ENCODE measurements around the gene LAMTOR2.

GRCh38 chr1:156065212-156065611 lies 10.6 kb downstream of the LAMTOR2 start:
- TF ChIP-seq POLR2A (IDR thresholded peaks at IDR 0.05) (no peak), CTCF (IDR thresholded peaks at IDR 0.05) (no peak)
